ENCODE data around the gene SEC23IP.

SEC23IP gene

DNA sequence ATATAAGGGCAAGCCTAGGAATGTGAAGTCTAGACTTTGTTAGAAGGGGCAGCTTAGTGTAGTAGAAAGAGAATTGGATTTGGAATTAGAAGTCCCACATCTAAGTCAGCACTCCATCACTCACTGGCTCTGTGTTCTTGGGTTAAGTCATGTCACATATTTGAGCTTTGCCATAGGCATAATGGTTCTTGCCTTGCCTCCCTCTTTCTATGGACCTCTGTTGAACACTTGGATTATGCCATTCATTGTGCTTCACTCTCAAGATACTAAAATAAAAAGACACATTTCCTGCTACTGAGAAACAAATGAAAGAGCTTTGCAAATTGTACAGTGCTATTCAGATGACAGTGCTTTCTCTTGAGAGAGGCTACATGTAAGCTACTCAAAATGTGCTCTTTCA lies 35.9 kb downstream of the SEC23IP start:
- H3K4me3 ChIP-seq (ENCODE audit: low read depth, low read length), result no peak overlapping the region
- TF ChIP-seq CTCF (IDR thresholded peaks at IDR 0.05; ENCODE audit: control insufficient read depth, extremely low read depth, insufficient read depth), result no peak
- no peak for DNase-seq (ENCODE audit: low read depth)

GRCh38 chr10:119931871-119932270 lies 39.3 kb downstream of the SEC23IP start:
- no peak for TF ChIP-seq CTCF (IDR thresholded peaks at IDR 0.05; ENCODE audit: control insufficient read depth, extremely low read depth, insufficient read depth)
- no peak overlapping the region for H3K4me3 ChIP-seq (ENCODE audit: low read depth, low read length)
- no peak for DNase-seq (ENCODE audit: low read depth)

DNA sequence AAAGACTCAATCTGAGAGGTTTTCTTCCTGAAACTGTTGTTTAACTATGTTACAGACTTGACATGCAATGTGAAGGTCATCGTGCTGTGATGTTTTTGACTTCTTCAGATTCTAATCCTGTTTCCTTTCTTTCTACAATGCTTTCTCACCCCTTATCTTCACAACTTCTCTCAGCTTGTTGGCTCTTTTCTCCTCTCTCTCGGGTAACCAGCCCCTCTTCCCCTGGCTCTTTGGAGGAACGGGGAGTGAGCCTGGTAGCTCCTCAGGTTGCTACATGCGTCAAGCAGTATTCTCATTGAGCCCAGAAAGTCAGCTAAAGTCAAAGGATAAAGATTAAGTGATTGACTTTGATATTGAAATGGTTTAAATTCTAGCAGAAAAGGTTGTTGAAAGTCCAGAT lies 40.1 kb downstream of the SEC23IP start:
- H3K4me3 ChIP-seq (ENCODE audit: low read depth, low read length), result no peak overlapping the region
- TF ChIP-seq CTCF (IDR thresholded peaks at IDR 0.05; ENCODE audit: control insufficient read depth, extremely low read depth, insufficient read depth), result no peak
- no peak for DNase-seq (ENCODE audit: low read depth)

DNA sequence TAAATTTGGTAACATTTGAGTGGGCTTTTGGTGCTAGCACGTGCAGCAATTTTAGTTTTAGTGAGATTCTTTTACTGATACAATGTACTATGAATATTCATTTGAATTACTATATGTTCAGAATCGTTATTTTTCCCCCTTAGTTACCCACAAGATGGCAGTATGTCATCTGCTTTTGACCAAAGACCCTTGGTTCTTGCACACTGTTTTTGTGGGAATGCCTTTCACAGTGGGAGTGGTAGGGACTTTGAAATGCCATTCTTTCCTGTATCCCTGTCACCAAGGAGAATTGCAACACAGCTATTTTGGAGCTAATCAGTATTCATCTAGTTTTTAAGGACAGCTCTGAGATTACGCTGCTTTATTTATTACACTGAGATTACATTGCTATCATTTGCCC lies 40.6 kb downstream of the SEC23IP start:
- no peak for DNase-seq (ENCODE audit: low read depth)
- H3K4me3 ChIP-seq (ENCODE audit: low read depth, low read length), result no peak overlapping the region
- peak; percentile 33 for TF ChIP-seq CTCF (IDR thresholded peaks at IDR 0.05; ENCODE audit: control insufficient read depth, extremely low read depth, insufficient read depth)

DNA sequence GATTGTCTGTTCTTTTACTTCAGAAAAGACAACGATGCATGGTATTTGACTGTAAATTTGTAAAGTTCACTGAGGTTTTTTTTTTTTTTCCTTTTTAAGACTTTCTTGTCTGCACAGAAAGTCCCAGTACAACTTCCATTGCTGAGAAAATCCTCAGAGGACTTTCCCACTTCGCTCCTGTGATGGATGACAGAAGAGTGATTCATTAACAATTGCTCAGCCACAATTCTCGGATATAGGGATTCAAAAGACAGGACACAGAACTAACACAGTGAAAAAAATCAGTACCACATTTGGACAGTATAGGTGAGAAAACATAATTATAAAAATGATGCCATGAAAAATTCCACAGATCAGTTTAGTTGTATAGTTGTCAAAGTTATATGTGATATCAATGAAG lies 48.0 kb downstream of the SEC23IP start:
- TF ChIP-seq CTCF (IDR thresholded peaks at IDR 0.05; ENCODE audit: control insufficient read depth, extremely low read depth, insufficient read depth), result no peak
- DNase-seq (ENCODE audit: low read depth), result no peak
- no peak overlapping the region for H3K4me3 ChIP-seq (ENCODE audit: low read depth, low read length)

DNA sequence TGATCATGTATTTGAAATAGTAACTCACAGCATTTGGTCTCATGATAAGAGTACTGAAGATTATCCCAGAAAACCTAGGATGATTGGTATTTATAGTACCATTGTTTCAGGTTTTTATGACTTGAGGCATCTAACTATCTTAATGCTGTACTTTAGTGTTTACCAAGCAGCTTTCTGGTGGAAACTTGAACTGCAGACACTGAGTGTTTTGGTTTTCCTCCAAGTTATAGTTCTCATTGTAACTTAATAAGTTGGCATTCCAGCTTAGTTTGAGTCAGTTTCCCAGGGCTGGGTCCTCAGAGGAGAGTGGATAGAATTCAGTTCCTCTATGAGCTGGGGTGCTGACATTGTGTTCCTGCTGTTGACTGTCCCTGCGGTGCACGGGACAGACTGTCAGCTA lies 50.4 kb downstream of the SEC23IP start:
- TF ChIP-seq CTCF (IDR thresholded peaks at IDR 0.05; ENCODE audit: control insufficient read depth, extremely low read depth, insufficient read depth), result no peak
- no peak overlapping the region for H3K4me3 ChIP-seq (ENCODE audit: low read depth, low read length)
- DNase-seq (ENCODE audit: low read depth), result peak; percentile 96

DNA sequence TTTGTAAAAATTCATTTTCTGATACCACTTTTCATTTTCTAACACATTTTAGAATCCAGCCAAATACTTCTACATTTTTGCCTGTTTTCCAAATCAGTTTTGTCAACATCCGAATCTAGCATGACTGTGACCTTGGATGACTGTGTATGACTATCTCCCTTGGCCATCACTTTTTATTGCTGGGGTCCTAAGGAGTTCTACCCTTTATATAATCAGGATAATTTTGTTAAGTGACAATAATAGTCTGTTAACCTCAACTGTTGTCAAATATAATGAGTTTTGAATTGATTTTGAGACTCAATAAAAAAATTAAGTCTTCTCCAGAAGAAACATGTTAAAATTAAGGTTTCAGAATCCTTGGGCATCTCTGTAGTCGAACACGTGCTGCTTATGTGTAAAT lies 53.3 kb downstream of the SEC23IP start:
- no peak for TF ChIP-seq CTCF (IDR thresholded peaks at IDR 0.05; ENCODE audit: control insufficient read depth, extremely low read depth, insufficient read depth)
- no peak overlapping the region for H3K4me3 ChIP-seq (ENCODE audit: low read depth, low read length)
- DNase-seq (ENCODE audit: low read depth), result no peak
